GM19099 (cell line): ENCODE measurements around the gene POU4F3.

ENCODE experiments used
- POLR2A ChIP-seq: IDR thresholded peaks from 3 replicates; pipeline ENCODE4 v1.6.1; 2011; ENCODE audit warnings: low read depth; ENCODE audit not compliant: insufficient read length; ENCODE audit errors: extremely low read depth

Gene POU4F3

DNA sequence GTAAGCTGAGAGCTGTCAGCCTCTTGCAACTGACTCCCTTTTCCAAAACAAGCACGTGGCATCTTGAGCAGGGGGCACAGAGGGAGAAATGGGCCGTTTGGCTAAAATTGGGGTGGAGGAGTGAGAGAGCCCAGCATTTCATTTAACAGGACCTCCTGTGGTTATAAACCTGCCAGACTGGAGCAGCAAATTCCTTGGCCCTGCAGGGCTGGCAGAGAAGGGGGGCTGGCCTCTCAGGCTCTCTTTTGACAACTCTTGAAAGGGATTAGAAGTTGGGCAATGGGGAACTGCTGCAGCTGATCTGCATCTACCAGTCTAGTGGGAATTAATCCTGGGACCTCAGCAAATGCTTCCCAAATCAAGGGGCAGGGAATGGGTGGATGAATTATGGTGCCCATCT, 7.2 kb upstream of the POU4F3 start:
- TF ChIP-seq POLR2A, result no peak

DNA sequence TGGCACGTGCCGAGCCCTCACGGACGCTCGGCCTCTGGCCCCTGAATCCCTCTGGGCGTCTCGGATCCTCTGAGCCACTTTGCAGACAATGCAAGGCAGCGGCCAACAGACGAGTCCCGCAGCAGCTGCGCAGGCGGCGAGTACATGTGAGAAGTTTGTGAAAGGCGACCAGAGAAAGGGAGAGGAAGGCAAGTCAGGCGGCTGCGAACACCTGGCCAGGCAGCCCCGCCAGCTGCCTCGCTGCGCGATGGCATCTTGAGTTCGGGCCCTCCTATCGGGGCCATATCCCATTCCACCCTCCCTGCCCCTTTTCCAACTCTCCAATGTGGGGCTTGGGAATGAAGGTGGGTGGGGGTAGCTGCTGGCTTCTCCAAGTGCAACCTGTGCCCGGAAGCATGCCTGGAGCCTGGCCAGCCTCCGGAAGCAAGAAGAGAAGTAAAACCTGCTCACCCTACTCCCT, 4.5 kb upstream of the POU4F3 start:
- TF ChIP-seq POLR2A, result no peak

DNA sequence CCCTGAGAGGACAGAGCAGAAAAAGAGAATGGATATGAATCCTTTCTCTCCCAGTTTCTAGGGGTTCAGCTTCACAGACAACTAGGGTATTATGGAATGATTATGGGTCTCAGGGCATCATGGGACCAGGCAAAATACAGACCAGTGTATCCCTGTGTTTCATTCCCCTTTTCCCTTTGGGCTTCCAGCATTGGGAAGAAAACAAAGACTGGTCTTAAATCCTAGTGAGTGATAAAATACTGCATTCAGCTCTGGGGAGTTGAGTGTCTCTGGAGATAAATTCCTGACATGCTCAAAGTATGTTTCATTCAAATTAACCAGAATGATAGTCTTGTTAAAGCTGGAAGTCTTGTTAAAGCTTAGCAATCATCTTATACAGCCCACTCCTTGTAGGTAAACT, 2.4 kb upstream of the POU4F3 start:
- TF ChIP-seq POLR2A, result no peak

DNA sequence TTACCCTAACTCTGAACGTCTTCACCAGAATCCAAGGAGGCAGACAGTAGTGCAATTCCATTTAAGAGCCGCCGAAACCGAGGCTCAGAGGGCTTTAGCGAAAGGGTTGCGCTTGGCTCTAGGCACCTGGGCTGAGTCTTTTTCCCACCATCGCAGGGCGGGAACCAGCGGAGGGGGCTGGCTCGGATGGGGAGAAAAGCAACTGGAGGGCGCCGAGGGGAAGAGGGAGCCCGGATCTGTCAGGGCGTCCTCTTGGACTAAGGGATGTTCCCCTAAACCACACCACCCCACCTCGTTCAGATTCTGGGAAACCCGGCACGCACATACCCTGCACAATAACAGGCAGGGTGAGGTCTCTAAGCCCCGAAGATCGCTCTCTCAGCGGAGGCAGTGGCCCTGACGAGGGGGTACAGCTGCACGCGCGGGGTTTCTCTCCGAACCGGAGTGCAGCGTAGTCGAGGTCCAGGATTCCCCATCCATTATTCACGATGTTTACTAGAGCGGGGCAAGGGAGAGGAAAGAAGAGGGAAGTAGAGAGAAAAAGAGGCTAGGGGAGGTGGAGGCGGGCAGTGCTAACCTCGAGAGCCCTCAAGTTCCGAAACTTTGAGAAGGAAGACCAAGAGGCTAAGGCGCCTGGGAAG, 1.3 kb upstream of the POU4F3 start:
- TF ChIP-seq POLR2A, result no peak

DNA sequence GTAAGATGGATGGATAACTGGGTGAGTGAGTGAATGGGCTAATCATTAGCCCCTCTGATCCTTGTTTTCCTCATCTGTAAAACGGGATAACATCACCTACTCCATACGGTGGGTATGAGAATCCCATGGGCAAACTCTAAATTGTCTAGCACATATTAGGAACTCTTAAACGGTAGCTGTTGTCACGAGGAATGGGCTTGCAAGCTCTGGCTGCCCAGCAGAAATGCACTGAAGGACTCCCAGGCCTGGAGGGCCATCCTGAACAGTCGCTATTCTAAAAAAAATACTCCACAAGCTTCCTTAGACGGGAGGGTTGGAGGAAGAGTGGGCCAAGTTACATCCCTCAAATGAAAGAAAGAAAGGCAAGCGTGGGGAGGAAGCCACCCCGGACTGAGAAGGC, 711 bp upstream of the POU4F3 start:
- TF ChIP-seq POLR2A, result no peak

DNA sequence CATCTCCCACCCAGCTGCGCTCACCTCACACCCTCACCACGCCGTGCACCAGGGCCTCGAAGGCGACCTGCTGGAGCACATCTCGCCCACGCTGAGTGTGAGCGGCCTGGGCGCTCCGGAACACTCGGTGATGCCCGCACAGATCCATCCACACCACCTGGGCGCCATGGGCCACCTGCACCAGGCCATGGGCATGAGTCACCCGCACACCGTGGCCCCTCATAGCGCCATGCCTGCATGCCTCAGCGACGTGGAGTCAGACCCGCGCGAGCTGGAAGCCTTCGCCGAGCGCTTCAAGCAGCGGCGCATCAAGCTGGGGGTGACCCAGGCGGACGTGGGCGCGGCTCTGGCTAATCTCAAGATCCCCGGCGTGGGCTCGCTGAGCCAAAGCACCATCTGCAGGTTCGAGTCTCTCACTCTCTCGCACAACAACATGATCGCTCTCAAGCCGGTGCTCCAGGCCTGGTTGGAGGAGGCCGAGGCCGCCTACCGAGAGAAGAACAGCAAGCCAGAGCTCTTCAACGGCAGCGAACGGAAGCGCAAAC, 1.1 kb downstream of the POU4F3 start:
- no peak for TF ChIP-seq POLR2A

DNA sequence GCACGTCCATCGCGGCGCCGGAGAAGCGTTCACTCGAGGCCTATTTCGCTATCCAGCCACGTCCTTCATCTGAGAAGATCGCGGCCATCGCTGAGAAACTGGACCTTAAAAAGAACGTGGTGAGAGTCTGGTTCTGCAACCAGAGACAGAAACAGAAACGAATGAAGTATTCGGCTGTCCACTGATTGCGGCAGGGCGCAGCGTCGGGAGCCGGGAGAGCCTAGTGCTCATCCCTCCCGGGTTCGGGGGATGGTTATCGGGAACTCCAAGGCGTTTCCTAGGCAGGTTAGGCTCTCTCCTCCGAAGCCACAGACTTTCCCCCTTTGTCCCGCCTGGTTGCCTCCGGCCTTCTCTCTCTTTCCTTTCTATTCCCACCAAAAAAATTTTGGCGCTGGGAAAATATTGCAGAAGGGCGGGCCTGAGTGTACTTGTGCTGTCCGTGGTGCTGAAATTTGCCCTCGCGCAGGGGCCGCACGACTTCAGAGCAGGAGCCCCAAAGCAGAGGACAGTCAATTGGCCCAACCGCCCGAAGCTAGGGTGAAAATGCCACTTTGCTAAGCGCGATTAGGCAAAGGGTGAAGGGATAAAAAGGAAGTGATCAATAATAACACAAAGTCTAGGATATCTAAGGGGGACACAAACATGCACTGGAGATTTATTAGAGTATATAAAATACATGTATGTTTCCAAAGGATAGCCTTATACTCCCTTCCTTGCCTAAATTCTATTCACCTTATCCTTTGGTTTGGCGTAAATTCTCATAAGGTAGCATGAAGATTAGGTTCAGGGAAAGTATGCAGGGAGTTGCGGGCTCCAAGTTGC, 1.8 kb downstream of the POU4F3 start:
- TF ChIP-seq POLR2A, result no peak

DNA sequence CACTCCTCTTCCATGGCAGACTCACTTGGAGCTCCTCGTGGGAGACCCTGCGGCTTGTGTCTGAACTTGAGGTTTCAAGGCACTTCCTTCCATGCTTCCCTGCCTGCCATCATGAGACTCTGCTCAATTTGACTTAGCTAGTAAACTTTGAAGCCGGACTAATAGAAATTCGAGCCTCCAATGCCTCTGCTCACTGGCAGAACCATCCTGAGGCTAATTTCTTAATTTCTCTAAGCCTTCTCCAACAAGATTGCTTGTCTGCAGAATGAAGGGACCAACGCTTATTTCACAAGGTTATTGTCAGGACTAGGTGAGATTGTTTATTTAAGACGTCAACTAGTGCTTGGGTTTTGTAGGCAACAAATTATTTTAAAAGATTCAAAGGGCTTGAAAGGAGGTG, 3.2 kb downstream of the POU4F3 start:
- no peak for TF ChIP-seq POLR2A

DNA sequence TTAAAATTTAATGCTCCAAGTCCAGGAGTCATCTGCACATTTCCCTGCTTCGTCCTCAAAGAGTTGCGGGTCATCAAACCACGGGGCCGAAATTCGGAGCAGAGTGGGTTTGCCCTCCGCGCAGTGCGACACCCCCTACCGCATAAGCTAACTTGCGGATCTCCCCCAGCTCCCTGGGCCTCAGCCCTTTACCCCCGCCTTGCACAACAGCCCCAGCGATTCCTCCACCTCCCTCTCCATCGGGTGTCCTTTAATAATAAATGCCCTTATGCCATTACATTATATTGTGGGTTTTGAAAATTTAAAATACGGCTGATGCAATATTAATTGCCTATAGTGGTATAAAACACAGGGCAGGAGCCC, 3.9 kb downstream of the POU4F3 start:
- TF ChIP-seq POLR2A, result no peak

DNA sequence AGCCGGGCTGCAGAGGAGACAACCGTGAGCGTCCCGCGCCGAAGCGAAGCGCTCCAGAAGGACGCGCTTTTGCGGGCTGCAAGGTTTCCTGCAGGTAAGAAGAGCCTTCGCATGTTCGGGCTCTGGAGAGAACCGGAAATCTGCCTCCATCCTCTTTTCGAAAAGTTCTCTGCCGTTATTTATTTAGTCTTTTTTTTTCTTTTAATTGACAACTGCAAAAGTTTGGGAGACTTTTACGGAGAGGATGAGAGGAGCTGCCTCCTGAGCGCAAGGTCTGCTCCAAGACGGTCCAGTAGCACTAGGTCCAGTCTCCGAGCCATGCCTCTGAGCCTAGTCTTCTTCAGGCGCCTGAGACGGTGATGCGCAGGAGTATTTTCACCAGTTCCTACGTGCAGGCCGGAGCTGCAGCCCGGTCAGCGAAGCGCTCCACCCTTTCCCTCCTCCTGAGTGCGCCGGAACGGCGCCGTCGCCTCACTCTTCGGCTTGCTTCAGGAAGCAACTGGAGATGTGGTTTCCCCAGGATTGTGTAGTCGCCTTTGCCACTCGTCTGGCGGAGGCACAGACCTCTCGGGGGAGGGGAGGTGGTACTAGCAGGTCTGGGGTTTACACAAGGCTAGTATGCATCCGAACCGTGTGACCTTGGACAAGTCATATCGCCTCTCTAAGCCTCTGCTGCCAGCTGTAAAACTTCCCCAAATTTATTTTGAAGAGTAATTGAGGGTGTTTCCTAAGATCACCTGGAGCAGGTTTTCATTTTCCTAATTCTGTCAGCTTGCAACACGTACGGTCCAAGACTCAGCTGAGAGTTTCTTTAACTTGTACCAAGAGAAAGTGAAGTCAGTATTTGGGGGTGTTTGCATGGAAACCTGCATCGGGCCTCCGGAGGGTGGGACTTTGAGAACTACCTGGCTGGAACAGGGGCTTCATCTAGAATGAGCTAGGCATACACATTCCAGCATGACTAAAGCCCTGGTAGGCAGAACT, 4.5 kb downstream of the POU4F3 start:
- TF ChIP-seq POLR2A, result no peak

DNA sequence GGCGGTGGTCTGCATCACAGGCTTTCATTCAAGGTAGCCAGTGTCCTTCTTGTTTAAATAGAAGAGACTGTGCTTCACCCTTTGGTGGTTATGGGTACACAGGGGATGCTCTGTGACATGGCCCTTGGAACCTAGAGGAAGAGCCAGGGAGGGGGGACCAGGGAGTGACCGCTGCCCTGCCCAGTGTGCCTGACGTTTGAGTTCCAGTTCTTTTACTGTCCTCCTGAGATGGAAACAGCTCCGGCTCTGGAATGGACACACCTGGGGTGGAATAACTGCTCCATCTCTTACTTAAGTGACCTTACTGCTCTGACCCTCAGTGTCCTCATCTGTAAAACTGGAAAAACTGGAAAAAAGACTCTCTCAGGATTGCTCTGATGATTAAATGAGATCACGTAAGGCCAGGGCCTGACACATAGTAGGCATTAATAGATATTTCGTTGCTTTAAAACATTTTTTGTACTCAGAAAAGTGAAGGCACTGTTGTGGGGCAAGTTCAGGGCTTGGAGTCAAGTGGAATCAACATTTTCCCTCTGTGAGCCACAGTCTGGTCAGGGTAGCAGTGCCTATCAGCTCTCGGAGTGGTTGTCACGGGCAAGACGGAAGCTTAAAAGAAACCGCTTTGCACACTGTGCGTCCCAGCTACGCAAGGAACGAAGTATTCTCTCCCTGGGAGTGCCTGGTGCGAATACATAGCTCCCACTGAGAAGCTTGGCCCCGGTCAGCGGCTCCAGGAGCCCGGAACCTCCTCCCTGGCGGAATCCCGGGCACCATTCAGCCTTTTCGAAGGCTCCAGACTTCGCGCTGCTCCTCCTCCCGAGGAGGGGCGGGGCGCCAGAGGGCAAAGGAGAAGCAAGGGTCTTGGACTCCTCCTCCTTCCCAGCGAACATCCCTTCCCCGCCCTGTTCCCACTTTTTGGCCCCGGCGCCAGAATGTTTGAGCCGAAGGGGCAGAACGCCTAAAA, 5.8 kb downstream of the POU4F3 start:
- no peak for TF ChIP-seq POLR2A

DNA sequence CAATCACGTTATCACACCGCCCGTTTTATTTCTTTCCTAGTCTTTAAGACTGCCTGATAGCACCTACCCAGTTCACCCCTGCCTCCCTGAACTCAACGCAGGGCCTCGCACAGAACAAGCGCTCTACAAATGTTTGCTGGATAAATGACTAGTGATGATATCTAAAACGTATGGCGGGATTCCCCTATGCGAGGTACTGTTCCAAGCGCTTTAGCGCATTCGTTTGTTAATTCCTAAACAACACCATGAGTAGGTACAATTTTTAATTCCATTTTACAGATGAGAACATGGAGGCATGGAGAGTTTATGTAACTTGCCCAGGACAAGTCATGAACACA, 6.6 kb downstream of the POU4F3 start:
- TF ChIP-seq POLR2A, result no peak

DNA sequence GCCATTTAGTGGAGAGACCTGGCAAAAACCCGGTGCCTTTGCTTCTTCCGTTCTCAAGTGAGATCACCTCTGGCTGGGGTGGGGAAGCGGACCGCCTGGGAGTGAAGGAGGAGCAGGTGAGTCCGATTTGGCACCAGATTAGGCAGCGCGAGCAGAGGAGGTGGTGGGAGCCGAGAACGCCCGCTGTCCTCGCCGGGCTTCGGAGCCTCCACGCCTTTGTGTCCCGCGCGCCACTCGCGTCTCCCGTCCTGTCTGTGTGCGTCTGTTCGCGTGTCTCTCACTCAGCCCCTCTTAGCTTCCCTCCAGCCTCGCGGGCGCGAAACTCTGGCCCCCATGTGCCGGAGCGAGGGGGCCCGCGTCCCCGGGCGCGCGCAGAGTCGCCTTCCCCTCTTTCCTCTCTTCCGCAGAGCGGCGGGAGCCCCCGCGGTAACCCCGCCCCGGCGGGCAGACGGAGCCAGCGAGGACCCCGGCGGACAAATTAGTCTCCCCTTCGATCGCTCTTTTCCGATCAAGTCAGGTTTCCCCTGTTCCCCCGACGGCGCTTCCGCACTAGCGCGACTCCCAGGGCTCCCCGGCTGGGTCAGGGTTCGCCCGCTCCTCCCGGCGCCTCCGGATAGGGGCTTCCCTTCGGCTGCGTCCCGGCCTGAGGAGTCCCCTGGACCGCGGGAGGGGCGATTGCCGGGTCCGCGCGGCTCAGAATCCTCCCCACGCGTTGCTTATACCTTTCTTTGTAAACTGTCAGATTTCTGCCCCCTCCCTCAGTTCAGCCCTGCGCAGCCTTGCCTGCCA, 7.1 kb downstream of the POU4F3 start:
- no peak for TF ChIP-seq POLR2A
